ENCODE measurements around the gene PRR16.
"Not testable (repeated sequence)": the region's sequence is repeated elsewhere in the genome, so short reads cannot be mapped to it uniquely, and the experiment has no call there.

DNA sequence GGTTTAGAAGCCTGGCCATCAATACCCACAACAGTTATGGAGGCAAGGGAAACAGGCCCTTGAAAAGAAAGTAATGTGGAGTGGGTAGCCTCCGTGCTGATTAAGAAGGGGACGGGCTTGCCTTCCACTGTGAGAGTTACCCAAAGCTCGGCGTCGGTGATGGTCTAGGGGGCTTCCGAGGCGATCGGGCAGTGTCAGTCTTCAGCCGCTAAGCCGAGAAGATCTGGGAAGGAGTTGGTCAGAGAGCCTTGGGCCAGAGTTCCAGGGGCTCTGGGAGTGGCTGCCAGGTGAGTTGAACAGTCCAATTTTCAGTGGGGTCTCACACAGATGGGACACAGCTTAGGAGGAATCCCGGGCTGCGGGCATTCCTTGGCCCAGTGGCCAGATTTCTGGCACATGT lies 236.6 kb downstream of the PRR16 start:
- TF ChIP-seq, protein P1, sequence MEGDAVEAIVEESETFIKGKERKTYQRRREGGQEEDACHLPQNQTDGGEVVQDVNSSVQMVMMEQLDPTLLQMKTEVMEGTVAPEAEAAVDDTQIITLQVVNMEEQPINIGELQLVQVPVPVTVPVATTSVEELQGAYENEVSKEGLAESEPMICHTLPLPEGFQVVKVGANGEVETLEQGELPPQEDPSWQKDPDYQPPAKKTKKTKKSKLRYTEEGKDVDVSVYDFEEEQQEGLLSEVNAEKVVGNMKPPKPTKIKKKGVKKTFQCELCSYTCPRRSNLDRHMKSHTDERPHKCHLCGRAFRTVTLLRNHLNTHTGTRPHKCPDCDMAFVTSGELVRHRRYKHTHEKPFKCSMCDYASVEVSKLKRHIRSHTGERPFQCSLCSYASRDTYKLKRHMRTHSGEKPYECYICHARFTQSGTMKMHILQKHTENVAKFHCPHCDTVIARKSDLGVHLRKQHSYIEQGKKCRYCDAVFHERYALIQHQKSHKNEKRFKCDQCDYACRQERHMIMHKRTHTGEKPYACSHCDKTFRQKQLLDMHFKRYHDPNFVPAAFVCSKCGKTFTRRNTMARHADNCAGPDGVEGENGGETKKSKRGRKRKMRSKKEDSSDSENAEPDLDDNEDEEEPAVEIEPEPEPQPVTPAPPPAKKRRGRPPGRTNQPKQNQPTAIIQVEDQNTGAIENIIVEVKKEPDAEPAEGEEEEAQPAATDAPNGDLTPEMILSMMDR (IDR thresholded peaks at IDR 0.05), result not testable (repeated sequence)
- TF ChIP-seq POLR2A (IDR thresholded peaks at IDR 0.05), result not testable (repeated sequence)
